GM19452 (cell line): ENCODE results near the gene OLIG2.

Experiments
- ATAC-seq: cut with Tn5 transposase; IDR thresholded peaks from one replicate; pipeline ENCODE4 v1.9.1; 2021; ENCODE audit not compliant: unreplicated experiment

The OLIG2 gene

DNA sequence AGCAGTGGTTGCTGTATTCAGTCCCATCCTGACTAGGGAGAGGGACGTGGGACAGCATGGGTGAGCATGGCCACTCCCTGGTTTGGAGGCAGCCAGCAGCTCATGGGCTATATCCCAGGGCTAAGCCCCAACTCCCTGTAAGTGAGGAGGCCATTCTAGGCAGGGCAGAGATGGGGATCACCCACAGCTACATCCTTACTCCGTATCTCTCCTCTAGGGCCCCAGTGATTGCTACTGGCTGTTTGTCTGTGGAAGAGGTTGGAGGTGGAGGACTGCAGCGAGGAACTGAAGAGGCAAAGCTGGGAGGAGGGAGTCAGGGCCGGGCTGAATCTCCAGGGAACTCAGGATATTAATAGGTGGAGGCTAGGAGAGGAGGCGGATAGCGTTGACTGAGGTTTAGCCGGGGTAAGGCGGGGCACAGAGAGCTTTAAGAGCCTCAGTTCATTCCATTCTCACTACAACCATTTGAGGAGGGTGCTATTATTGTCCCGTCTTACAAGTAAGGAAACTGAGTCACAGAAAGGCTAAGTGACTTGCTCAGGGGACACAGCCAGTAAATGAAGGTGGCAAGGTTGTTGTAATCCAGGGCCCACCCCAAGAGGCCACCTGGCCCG lies 6.8 kb downstream of the OLIG2 start:
- ATAC-seq, result no peak

DNA sequence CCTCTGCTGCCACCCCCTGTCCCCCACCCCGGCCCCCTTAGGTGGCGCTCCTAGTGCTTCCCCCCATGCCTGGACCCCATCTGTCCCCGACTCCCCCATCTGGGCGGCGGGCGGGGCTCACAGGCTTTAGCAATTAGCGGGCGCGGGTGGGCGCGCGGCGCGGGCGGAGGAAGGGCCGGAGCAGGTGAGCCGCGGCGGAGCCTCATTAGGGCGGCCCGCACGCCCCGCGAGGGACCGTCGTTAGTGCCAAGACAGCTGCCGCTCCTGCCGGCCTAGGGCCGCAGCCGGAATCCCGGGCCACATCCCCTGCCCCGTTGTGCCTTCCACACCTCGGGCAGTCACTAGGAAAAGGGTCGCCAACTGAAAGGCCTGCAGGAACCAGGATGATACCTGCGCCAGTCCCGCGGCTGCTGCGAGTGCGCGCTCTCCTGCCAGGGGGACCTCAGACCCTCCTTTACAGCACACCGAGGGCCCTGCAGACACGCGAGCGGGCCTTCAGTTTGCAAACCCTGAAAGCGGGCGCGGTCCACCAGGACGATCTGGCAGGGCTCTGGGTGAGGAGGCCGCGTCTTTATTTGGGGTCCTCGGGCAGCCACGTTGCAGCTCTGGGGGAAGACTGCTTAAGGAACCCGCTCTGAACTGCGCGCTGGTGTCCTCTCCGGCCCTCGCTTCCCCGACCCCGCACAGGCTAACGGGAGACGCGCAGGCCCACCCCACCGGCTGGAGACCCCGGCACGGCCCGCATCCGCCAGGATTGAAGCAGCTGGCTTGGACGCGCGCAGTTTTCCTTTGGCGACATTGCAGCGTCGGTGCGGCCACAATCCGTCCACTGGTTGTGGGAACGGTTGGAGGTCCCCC lies 7.6 kb downstream of the OLIG2 start:
- no peak for ATAC-seq

DNA sequence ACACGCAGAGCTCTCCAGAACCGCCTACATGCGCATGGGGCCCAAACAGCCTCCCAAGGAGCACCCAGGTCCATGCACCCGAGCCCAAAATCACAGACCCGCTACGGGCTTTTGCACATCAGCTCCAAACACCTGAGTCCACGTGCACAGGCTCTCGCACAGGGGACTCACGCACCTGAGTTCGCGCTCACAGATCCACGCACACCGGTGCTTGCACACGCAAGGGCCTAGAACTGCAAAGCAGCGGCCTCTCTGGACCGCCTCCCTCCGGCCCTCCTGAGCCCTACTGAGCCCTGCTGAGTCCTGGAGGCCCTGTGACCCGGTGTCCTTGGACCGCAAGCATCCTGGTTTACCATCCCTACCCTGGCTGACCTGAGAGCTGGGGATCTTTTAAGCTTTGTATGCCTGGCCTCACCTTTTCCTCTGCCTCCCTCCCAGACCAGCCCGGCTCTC lies 8.3 kb downstream of the OLIG2 start:
- ATAC-seq, result no peak

DNA sequence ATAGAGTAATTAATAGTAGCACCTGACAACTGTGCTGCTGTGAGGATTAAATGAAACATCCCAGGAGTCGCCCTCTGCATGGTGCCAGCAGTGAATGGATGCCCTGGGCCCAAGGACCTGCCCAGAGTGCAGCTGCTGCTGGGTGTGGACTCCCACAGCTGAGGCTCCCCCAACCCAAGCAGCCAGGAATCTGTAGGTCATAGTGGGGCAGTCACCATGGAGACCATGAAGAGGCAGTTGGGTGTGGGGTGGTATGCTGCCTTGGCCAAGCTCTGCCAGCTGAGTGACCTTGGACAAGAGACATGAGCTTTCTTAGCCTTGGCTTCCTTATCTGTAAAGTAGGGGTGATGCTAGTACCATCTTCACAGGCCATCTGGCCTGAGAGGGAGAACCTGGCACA lies 9.4 kb downstream of the OLIG2 start:
- ATAC-seq, result no peak

DNA sequence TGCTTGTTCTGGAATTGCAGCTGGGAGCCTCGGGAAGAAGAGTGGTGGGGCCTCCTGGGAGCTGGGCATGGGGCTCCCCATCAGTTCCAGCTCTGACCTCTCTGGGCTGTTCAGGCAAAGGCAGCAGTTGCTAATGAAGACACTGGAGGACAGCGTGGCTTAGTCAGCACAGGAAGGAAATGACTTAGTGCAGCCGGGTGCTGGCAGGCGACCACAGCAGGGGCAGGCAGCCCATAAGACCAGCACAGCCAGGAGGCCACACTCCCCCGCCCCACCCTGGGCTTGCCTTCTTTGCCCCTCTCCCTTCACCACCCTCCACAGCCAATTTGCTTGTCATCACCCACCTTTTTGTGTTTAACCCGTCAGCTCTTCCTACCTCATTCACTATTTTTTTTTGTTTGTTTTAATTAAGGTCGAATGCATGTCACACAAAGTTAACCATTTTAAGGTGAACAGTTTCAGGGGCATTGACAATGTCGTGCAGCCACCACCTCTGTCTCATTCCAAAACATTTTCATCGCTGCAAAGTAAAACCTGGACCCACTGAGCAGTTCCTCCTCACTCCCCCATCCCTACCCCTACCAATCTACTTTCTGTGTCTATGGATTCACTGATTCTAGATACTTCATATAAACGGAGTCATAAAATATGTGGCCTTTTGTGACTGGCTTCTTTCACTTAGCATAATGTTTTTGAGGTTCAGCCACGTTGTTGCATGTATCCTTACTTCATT lies 10.9 kb downstream of the OLIG2 start:
- ATAC-seq, result no peak

DNA sequence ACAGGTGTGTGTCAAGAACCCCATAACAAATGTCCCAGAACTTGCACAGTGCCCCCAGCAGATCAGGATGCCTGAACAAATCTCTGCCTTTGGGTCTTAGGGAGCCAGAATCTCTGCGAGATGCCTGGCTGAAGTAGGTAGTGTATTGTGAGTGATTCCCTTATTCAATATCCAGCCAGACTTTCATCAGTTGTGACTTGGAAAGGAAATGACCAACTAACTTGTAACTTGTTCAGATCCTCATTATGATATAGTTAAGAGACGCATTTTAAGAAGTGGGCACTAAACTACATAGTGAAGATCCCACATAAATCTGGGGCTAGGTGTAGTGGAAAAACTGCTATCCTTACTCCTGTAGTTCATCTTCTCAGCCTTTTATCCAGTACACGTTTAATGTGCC lies 11.8 kb downstream of the OLIG2 start:
- no peak for ATAC-seq

DNA sequence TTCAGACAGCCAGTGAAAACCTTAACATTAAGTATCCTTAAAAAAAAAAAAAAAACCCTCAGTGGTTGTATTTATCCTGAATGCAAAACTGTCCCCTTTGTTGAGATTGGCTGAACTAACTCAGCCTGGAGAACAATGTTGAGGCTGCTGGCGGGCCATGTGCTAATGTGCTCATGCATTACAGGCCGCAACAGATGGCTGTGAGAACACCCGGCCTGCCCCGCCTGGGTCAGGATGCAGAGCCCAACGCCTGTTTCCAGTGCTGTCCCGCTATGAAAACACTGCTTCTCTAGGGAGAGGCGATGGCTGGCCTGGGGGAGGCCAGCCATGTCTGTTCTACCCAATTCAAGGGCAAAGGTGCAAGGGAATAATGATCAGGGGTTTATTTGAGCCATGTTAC lies 13.8 kb downstream of the OLIG2 start:
- ATAC-seq, result no peak

DNA sequence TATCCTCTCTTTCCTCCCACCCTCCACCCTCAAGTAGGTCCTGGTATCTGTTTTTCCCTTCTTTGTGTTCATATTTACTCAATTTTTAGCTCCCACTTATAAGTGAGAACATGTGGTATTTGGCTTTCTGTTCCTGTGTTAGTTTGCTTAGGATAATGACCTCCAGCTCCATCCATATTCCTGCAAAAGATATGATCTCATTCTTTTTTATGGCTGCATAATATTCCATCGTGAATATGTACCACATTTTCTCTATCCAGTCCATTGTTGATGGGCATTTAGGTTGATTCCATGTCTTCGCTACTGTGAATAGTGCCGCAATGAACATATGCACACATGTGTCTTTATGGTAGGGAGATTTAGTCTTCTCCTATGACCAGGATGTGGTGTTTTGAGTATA lies 14.5 kb downstream of the OLIG2 start:
- no peak for ATAC-seq

DNA sequence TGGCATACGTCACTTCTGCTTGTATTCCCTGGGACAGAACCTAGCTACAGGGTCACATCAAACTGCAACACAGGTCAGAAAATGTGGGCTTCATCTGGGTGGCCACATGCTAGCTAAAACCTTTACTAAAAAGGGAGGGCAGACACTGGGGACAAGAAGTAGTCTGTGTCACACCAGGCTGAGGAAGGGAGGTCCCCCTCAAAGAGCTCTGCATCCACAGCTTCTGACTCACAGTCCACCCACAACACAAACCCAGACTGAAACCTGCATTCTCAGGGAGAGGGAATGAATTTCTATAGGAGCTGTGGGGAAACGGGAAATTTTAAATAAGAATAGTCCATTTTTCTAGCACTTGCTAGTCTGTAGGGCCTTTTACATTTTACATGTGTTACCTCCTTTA lies 16.2 kb downstream of the OLIG2 start:
- no peak for ATAC-seq

DNA sequence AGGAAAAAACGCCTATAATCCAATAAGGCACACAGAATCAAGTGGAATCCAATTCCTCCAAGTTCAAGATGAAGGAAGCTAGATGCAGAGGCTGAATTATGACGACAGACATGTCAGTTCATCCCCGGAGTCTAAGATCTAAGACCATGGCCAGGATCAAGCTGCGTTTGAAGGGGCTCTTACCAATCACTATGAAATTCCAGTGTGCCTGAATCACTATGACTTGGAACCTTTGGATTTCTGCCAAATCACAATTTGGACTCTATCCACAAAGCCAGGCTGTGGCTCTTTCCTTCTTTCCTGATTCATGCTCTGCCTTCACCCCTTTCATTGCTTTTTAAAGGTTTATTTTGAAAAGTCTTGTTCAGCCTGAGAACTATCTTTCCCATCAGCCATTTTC lies 17.1 kb downstream of the OLIG2 start:
- ATAC-seq, result no peak

DNA sequence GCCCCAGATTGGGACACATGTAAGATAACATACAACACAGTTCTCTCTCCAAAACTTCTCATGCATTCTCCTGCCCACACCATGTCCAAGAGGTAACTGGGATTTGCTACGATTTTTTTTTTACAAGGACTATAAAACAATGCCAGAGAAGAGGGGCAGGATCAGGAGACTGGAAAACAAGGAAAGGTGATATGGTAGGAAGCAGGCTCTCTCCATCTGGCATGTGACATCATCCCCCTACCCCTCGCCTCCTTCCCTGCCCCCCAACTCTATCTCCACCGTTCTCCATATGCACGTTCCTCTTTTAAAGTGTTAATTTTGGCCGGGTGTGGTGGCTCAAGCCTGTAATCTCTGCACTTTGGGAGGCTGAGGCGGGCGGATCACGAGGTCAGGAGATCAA lies 20.7 kb downstream of the OLIG2 start:
- no peak for ATAC-seq

DNA sequence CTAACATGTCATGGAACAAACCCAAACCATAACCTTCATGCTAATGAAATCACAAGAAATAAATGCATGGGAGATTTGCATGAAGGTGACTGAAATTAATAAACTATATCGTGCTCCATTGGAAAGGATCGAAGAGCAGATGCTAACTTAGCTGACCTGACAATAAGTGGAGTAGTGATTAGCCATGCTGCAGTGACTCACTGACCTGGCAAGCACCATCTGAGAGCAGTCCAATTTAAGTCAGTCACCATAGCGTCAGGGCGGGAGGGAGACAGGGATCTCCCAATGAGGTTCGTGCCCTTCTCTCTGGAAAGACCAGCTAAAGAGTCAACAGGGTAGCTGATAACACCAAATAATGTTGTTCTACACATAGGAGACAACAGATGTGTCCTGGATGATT lies 21.5 kb downstream of the OLIG2 start:
- ATAC-seq, result no peak

DNA sequence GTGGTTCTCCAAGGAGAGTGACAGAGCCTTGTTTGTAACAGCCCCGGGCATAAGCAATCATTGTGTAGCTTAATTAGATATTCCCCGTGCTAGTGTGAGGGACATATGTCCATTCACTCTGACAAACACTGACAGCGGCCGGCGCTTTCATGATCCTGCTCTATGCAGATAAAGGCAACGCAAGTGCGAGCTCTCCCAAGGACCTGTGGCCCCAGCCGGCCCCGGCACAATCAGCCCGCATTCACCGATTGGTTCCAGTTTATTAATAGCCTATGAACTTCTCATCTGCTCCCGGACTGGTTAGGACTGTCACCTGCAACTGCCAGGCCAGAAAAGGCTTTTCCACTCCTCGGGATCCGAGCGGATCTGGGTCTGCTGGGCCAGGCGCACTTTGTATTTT lies 26.2 kb downstream of the OLIG2 start:
- no peak for ATAC-seq

DNA sequence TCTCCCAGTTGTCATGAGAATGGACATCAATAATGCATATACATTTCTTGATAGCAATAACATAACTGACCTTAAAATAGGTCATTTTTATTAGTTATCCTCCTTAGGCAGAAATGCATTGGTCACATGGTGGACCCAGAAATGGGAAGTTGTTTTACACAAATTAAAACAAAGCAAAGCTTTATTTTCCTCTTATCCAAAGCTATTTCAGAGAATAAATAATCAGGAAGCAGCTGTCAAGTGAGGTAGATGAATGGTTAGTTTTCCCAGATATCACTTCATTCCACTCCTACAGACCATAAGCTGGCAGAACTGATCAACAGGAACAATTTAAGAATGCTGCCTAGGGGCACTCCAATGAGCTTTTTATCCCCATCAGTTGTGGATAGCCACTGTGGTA lies 28.2 kb downstream of the OLIG2 start:
- ATAC-seq, result no peak

DNA sequence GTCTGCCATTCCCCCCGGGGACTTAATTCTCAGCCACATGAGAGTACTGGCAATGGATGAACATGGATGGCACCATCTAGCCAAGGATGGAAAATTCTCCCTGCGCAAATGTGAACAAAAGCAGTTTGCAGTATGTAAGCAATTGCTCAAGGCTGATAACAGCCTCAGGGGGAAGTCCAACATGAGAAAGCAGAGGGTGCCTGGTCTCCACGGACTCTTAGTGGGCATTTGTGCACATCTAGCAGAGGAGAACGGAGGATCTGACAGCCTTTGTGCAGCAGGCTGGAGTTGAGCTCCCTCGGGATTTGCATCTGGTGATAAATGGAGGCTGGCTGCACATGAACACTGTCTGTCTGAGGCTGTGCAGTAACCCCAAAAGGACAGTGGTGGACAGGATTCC lies 30.3 kb downstream of the OLIG2 start:
- ATAC-seq, result no peak

DNA sequence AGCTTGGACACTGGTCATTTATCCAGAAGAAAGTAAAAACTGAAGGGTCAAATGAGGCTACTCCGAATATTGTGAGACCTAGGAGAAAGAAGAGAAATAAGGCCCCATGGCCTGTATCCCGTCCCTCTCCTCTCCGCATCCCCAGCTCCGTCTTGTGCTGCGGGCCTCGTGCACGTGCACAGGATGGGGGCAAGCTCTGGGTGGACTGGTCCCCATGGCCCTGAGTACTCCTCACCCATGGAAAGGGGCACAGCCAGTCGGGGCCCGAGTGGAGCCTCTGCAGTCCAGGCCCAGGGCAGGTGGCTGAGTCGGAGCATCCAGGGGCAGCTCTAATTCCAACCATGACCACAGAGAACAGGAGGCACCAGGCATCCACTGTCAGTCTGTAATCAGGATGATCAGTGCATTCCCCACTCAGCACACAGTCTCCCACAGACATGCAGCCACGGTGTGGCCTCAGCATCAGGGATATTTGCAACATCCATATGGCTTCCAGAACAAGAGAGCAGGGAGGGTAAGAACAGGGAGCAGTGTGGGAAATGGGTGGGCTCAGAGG lies 31.7 kb downstream of the OLIG2 start:
- no peak for ATAC-seq

DNA sequence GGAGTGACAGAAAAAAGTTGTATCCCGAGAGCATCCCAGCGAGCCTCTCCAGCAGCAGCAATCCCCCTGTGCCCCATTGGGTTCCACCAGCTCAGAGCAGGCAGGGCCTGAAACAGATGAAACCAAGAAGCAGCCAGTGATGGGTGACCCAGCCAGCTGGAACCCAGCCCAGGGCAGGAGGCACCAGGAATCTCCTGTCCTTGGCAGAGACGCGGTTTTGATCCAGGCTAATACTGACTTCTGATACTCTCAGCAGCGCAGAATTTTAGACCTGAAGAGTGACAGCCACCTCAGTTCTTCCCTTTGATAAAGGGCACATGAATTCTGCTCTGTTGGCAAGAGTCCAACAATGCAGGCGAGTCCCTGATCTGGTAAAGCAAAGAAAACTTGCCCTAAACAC lies 32.8 kb downstream of the OLIG2 start:
- ATAC-seq, result no peak

DNA sequence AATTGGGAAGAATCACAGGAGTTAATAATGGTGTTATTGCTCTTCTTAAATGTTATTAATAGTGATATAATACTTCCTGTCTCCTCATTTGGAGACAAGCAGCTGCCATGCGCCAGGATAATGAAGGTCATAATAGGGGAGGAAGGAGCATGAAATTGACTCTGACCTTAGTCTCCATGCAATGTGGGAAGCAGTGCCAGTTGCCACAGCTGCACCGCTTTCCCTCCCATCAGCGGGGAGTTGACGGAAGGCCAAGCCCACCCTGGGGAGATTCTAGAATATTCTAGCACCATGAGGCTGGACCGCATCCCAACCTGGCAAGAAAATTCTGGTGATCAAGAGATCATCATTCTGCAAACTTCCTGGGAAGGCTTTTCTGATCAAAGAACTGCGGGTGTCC lies 33.2 kb downstream of the OLIG2 start:
- no peak for ATAC-seq

DNA sequence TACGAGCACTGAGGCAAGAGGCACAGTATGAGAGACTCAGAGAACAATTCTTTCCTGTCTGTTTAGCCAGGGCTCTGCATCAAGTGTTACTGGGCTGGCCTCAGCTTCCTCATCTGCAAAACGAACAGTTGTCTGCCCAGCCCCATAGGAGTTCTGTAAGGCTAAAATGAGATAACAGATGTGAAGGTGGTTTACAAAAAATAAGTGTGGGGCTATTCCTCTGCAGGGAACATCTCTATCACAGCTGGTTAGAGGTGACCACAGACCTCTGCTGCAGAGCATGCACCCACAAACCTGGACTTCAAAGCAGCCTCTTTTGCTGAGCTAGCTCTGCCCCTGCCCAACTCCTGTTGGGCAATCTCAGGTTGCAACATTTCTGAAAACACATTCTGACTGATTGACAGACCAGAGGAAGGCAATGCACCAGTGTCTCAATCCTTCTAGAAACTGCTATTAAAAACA lies 33.7 kb downstream of the OLIG2 start:
- ATAC-seq, result no peak

DNA sequence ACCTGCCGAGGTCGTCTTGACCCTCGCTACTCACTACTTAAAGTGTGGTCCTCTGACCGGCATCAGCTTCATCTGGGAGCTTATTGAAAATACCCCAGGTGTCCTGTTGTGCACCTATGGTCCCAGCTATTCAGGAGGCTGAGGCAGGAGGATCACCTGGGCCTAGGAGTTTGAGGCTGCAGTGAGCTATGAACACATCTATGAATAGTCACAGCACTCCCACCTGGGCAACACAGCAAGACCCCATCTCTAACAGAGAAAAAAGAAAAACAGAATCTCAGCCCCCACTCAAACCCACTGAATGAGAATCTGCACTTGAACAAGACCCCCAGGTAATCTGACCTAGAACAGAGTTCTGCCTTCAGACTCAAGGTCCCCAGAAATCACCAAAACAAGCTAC lies 35.5 kb downstream of the OLIG2 start:
- no peak for ATAC-seq

DNA sequence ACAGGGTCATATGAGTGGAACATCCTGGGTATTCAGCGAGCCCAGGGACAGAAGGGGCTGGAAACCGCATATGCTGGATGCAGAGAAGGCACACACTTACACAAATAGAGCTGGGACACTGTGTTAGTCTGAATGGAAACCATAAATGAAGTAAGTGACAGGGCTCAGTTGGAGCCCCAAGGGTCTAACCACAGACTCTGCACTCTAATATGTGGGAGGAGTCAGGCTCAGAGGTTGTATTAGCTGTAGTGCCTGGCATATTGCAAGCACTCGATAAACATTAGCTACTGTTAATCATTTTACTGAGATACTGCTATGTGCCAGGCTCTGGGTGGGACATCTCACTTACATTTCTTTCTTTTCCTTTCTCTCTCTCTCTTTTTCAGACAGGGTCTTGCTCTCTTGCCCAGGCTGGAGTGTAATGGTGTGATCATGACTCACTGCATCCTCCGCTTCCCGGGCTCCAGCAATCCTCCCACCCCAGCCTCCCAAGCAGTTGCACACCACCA lies 37.7 kb downstream of the OLIG2 start:
- ATAC-seq, result no peak
